Brain microvascular endothelial cell (primary cell): ENCODE measurements around the gene LYRM7.

ENCODE experiments used
- DNase-seq: peaks from one replicate; pipeline ENCODE4 v3.0.0-alpha.2; 2020
- H3K27ac ChIP-seq: fragments of 250-450 bp; sonication (Bioruptor Pico); 2 replicates; pipeline ENCODE4 v1.5.1; 2020; ENCODE audit warnings: mild to moderate bottlenecking, moderate library complexity
- H3K27me3 ChIP-seq: fragments of 250-450 bp; sonication (Bioruptor Pico); replicated peaks from 2 replicates; pipeline ENCODE4 v1.5.1; 2020; ENCODE audit warnings: mild to moderate bottlenecking
- H3K36me3 ChIP-seq: fragments of 250-450 bp; sonication (Bioruptor Pico); replicated peaks from 2 replicates; pipeline ENCODE4 v1.5.1; 2020; ENCODE audit warnings: mild to moderate bottlenecking
- H3K4me3 ChIP-seq: 2 replicates; pipeline ENCODE4 v1.5.1; 2011; ENCODE audit warnings: low read depth, mild to moderate bottlenecking, control low read depth, low read length, moderate library complexity
- in situ Hi-C: cut with HindIII; loops from 2 replicates; pipeline ENCODE4 v1.10.0; 2017; ENCODE audit warnings: low sequenced_read_pairs, low pct_ligation_motif_present
- TF ChIP-seq, protein P1 (sequence below): IDR thresholded peaks from 2 replicates; pipeline ENCODE4 v1.5.1; 2011; ENCODE audit warnings: low read depth, mild to moderate bottlenecking, moderate library complexity, low read length, control low read depth, inconsistent platforms; ENCODE audit errors: missing control alignments

LYRM7 gene

GRCh38 chr5:131160134-131160533, 10.6 kb upstream of the LYRM7 start:
- DNase-seq = no peak

GRCh38 chr5:131163276-131164119, 7.2 kb upstream of the LYRM7 start:
- no peak for DNase-seq
- H3K36me3 ChIP-seq = peaks cover 19% of the 10 kb centered on the region
- in situ Hi-C loops = no loop called here
- H3K27ac ChIP-seq = peak overlapping the region; percentile 75
- TF ChIP-seq, protein P1, sequence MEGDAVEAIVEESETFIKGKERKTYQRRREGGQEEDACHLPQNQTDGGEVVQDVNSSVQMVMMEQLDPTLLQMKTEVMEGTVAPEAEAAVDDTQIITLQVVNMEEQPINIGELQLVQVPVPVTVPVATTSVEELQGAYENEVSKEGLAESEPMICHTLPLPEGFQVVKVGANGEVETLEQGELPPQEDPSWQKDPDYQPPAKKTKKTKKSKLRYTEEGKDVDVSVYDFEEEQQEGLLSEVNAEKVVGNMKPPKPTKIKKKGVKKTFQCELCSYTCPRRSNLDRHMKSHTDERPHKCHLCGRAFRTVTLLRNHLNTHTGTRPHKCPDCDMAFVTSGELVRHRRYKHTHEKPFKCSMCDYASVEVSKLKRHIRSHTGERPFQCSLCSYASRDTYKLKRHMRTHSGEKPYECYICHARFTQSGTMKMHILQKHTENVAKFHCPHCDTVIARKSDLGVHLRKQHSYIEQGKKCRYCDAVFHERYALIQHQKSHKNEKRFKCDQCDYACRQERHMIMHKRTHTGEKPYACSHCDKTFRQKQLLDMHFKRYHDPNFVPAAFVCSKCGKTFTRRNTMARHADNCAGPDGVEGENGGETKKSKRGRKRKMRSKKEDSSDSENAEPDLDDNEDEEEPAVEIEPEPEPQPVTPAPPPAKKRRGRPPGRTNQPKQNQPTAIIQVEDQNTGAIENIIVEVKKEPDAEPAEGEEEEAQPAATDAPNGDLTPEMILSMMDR = no peak
- H3K27me3 ChIP-seq = no peaks in the 10 kb centered on the region
- H3K4me3 ChIP-seq = peak overlapping the region; percentile 96

More at GRCh38 chr5:131160134-131160533, 10.6 kb upstream of the LYRM7 start:
- no peak overlapping the region for H3K27ac ChIP-seq
- TF ChIP-seq, protein P1 = no peak
- H3K27me3 ChIP-seq = no peaks in the 10 kb centered on the region
- H3K4me3 ChIP-seq = no peak overlapping the region
- in situ Hi-C loops = no loop called here
- peaks cover 19% of the 10 kb centered on the region for H3K36me3 ChIP-seq

- Histone ChIP-seq H3K36me3 (peaks cover 15% of the 10 kb centered on the region), H3K27ac (peak overlapping the region; percentile 75), H3K27me3 (no peaks in the 10 kb centered on the region), H3K4me3 (peak overlapping the region; percentile 96)
- TF ChIP-seq, protein P1 = no peak
- in situ Hi-C loops = no loop called here
- DNase-seq = peak; percentile 79
Observed at GRCh38 chr5:131164191-131165118, 6.3 kb upstream of the LYRM7 start.

DNA sequence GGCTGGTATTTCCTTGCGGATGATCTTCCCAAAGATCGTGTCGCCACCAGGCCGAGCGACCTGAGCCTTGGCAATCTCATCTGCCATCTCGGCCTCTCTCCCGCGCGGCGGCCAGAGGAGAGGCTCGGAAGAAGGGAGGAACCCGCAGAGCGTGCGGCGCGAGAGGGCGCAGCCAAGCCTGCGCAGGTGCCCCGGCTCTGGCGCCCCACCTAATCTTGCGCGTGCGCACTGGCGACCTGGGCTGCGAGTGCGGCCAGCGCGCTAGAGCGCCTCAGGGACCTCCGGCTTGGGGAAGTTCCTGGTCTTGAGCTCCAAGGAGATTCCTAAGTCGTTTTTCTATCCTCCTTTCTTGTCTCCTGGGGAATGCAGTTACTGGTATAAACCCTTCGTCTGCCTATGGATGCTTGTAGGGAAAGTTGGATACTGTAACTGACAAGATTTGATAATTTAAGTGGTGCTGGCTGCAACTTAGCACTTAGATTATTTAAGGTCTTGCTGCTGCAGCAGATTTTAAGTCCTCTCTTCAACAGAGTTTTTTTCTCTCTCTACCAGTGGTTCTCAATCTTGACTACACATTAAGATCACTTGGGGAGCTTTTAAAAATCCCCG, 5.5 kb upstream of the LYRM7 start, which contains the start of gene HINT1:
TSS of gene HINT1 (minus strand) at position 138 of the 609 bp plus-strand sequence. CDS start at position 87, 51 bp downstream.
- peak; percentile 70 for DNase-seq
- H3K27ac ChIP-seq = peak within 1 kb of the TSS; percentile 75
- H3K27me3 ChIP-seq = no peaks in the 10 kb centered on the region
- TF ChIP-seq, protein P1 = peak; percentile 29
- peaks cover 14% of the 10 kb centered on the region for H3K36me3 ChIP-seq
- H3K4me3 ChIP-seq = peak within 1 kb of the TSS; percentile 96
- in situ Hi-C loops = no loop called here

DNA sequence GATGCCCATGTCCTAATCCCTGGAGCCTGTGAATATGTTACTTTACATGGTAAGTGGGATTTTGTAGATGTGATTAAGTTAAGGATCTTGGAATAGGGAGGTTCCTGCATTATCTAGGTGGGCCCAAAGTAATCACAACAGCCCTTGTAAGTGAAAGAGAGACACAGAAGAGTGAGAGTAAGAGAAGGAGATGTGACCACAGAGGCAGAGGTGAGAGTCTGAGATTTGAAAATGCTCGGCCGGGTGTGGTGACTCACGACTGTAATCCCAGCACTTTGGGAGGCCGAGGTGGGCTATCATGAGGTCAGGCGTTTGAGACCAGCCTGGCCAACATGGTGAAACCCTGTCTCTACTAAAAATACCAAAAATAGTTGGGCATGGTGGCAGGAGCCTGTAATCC, 3.1 kb upstream of the LYRM7 start:
- no peak overlapping the region for H3K27ac ChIP-seq
- in situ Hi-C loops = no loop called here

More for the DNA sequence above, 3.1 kb upstream of the LYRM7 start:
- Histone ChIP-seq H3K36me3 (no peaks in the 10 kb centered on the region), H3K27me3 (no peaks in the 10 kb centered on the region), H3K4me3 (no peak overlapping the region)
- DNase-seq = no peak
- TF ChIP-seq, protein P1 = no peak
